ENCODE data around the gene ZC3H7B. TPM values are rescaled to one million over a fixed set of nuclear protein-coding genes. Genes with fewer than 3 reads are reported as not detected.

ZC3H7B gene
- total and polyA plus RNA-seq, 2 experiments from 2014 or later: 5.7 to 61.5 TPM

- TF ChIP-seq ZNF462 (CRISPR knock-in tag; IDR thresholded peaks at IDR 0.05): no peak
- no peak for TF ChIP-seq NANOG (IDR thresholded peaks at IDR 0.05; ENCODE audit: borderline replicate concordance)
- TF ChIP-seq POLR2AphosphoS5 (IDR thresholded peaks at IDR 0.05; ENCODE audit: low read depth): no peak
Observed at GRCh38 chr22:41264408-41264941, 36.9 kb upstream of the ZC3H7B start (continued).

DNA sequence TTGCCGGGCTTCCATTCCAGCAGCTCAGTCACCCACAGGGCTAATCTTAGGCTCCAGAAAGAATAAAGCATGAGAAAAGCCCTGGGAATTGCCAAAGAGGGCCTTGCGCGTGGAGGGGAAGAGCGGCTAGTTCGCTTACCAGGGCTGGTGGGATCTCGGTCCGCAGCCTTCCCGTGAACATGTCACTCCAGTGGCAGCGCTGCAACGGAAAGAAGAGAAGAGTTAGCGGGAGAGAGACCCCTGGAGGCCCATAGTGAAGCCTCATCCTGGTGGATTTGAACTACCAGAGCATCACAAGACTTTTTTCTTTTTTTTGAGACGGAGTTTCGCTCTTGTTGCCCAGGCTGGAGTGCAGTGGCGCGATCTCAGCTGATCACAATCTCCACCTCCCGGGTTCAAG is 33.4 kb upstream of the ZC3H7B start:
- DNase-seq (ENCODE audit: low spot score) (peak; percentile 36), ATAC-seq (no peak)
- Mint-ChIP-seq H3K27me3 (ENCODE audit: insufficient read depth, low read depth, poor library complexity) (peaks cover 3% of the 10 kb centered on the region), H3K9me3 (no peaks in the 10 kb centered on the region), H3K27ac (no peak overlapping the region), H3K36me3 (ENCODE audit: low read depth) (peaks cover 83% of the 10 kb centered on the region), H3K4me1 (no peaks in the 10 kb centered on the region), H3K4me3 (no peak overlapping the region)
- 0 out of 2 replicates have a peak, but pooled peaks cover 7% of the 10 kb centered on the region for H3F3A ChIP-seq (replicated peaks; ENCODE audit: low read depth)
- peaks cover 13% of the 10 kb centered on the region; the same call in 1 of the 2 replicates for H3K79me2 ChIP-seq (replicated peaks; ENCODE audit: insufficient read depth)
- H3K4me3 ChIP-seq: no peak overlapping the region
- H3K4me2 ChIP-seq: no peak overlapping the region
- no peaks in the 10 kb centered on the region for H3K9me2 ChIP-seq (ENCODE audit: insufficient read depth)
- H3K36me3 ChIP-seq (ENCODE audit: insufficient read depth): peaks cover 70% of the 10 kb centered on the region
- TF ChIP-seq, protein P1, sequence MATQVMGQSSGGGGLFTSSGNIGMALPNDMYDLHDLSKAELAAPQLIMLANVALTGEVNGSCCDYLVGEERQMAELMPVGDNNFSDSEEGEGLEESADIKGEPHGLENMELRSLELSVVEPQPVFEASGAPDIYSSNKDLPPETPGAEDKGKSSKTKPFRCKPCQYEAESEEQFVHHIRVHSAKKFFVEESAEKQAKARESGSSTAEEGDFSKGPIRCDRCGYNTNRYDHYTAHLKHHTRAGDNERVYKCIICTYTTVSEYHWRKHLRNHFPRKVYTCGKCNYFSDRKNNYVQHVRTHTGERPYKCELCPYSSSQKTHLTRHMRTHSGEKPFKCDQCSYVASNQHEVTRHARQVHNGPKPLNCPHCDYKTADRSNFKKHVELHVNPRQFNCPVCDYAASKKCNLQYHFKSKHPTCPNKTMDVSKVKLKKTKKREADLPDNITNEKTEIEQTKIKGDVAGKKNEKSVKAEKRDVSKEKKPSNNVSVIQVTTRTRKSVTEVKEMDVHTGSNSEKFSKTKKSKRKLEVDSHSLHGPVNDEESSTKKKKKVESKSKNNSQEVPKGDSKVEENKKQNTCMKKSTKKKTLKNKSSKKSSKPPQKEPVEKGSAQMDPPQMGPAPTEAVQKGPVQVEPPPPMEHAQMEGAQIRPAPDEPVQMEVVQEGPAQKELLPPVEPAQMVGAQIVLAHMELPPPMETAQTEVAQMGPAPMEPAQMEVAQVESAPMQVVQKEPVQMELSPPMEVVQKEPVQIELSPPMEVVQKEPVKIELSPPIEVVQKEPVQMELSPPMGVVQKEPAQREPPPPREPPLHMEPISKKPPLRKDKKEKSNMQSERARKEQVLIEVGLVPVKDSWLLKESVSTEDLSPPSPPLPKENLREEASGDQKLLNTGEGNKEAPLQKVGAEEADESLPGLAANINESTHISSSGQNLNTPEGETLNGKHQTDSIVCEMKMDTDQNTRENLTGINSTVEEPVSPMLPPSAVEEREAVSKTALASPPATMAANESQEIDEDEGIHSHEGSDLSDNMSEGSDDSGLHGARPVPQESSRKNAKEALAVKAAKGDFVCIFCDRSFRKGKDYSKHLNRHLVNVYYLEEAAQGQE (IDR thresholded peaks at IDR 0.05; ENCODE audit: unreplicated experiment): no peak
- TF ChIP-seq, protein P2, sequence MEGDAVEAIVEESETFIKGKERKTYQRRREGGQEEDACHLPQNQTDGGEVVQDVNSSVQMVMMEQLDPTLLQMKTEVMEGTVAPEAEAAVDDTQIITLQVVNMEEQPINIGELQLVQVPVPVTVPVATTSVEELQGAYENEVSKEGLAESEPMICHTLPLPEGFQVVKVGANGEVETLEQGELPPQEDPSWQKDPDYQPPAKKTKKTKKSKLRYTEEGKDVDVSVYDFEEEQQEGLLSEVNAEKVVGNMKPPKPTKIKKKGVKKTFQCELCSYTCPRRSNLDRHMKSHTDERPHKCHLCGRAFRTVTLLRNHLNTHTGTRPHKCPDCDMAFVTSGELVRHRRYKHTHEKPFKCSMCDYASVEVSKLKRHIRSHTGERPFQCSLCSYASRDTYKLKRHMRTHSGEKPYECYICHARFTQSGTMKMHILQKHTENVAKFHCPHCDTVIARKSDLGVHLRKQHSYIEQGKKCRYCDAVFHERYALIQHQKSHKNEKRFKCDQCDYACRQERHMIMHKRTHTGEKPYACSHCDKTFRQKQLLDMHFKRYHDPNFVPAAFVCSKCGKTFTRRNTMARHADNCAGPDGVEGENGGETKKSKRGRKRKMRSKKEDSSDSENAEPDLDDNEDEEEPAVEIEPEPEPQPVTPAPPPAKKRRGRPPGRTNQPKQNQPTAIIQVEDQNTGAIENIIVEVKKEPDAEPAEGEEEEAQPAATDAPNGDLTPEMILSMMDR (conservative IDR thresholded peaks at IDR 0.05; ENCODE audit: low read depth in 2 of 2): peak in 1 of 2 experiments; percentile 13; a peak in 2 of 4 replicates
- TF ChIP-seq EZH2 (IDR thresholded peaks at IDR 0.05; ENCODE audit: low read depth, unreplicated experiment) (no peak), EZH2phosphoT487 (IDR thresholded peaks at IDR 0.05; ENCODE audit: unreplicated experiment) (no peak), ETS1 (IDR thresholded peaks at IDR 0.05) (no peak)
- no peak overlapping the region for H3K27ac ChIP-seq (ENCODE audit: low read depth)
- peaks cover 17% of the 10 kb centered on the region for H4K20me1 ChIP-seq (replicated peaks; ENCODE audit: insufficient read depth)
- H3K4me1 ChIP-seq (ENCODE audit: insufficient read depth): no peaks in the 10 kb centered on the region
- no peaks in the 10 kb centered on the region for H3K27me3 ChIP-seq (ENCODE audit: insufficient read depth)
- no peak overlapping the region for H2AFZ ChIP-seq
